Renal cortex interstitium (tissue), 11 donors: Measurements from ENCODE around the gene A2M. TPM values are rescaled to one million over a fixed set of nuclear protein-coding genes. Genes with fewer than 3 reads are reported as not detected.

Experiments
- DNase-seq, 11 donors: peaks; one replicate each; pipeline ENCODE4 v3.0.0-alpha.2; 2013; ENCODE audit warnings: low read depth in 9 of 11, low spot score in 4 of 11; ENCODE audit errors: extremely low read depth in 1 of 11
- polyA plus RNA-seq, 3 donors: library from polyadenylated mRNA; unstranded; fragments of 120-200 nt; gene quantifications; one replicate each; pipeline ENCODE4 v1.2.1, GENCODE V29; 2013; ENCODE audit not compliant: insufficient read length in 3 of 3

A2M gene
- polyA plus RNA-seq, 3 donors, result 172 to 256 (median 219) TPM

- no peak for DNase-seq
These were observed 31.3 kb downstream of the A2M start for GRCh38 chr12:9084417-9084816.

- no peak for DNase-seq
These were observed 31.9 kb downstream of the A2M start for GRCh38 chr12:9083793-9084192.

GRCh38 chr12:9081667-9082427 is 33.9 kb downstream of the A2M start:
- DNase-seq, result no peak

- no peak for DNase-seq
These were observed 35.6 kb downstream of the A2M start for GRCh38 chr12:9079883-9080675.

- DNase-seq, result no peak
These were observed 36.6 kb downstream of the A2M start for GRCh38 chr12:9079082-9079481.

- no peak for DNase-seq
These were observed 38.3 kb downstream of the A2M start for GRCh38 chr12:9077152-9078031.

- no peak for DNase-seq
These were observed 39.0 kb downstream of the A2M start for GRCh38 chr12:9076733-9077132.

GRCh38 chr12:9075138-9075535 is 40.6 kb downstream of the A2M start:
- DNase-seq, result no peak

GRCh38 chr12:9074484-9075137 is 41.1 kb downstream of the A2M start:
- DNase-seq, result no peak

- DNase-seq, result no peak
These were observed 42.6 kb downstream of the A2M start for GRCh38 chr12:9073076-9073475.

GRCh38 chr12:9072481-9073038 is 43.2 kb downstream of the A2M start:
- DNase-seq, result no peak

GRCh38 chr12:9071969-9072368 is 43.8 kb downstream of the A2M start:
- DNase-seq, result no peak

GRCh38 chr12:9071518-9071917 is 44.2 kb downstream of the A2M start:
- no peak for DNase-seq

GRCh38 chr12:9070351-9070750 is 45.4 kb downstream of the A2M start:
- no peak for DNase-seq

GRCh38 chr12:9068600-9068999 is 47.1 kb downstream of the A2M start:
- DNase-seq, result no peak

GRCh38 chr12:9068086-9068485 is 47.6 kb downstream of the A2M start:
- no peak for DNase-seq

GRCh38 chr12:9066755-9067423 is 48.8 kb downstream of the A2M start:
- DNase-seq, result no peak

- DNase-seq, result no peak
These were observed 49.5 kb downstream of the A2M start for GRCh38 chr12:9066183-9066623.

GRCh38 chr12:9065607-9065856 is 50.2 kb downstream of the A2M start:
- DNase-seq, result no peak
